NCI-H2196 (cell line): Measurements from ENCODE around the gene IL1F10.

ENCODE experiments used
- DNase-seq: peaks from one replicate; lab custom pipeline; 2025; ENCODE audit not compliant: unreplicated experiment; lab: John Stamatoyannopoulos, UW

The IL1F10 gene

DNA sequence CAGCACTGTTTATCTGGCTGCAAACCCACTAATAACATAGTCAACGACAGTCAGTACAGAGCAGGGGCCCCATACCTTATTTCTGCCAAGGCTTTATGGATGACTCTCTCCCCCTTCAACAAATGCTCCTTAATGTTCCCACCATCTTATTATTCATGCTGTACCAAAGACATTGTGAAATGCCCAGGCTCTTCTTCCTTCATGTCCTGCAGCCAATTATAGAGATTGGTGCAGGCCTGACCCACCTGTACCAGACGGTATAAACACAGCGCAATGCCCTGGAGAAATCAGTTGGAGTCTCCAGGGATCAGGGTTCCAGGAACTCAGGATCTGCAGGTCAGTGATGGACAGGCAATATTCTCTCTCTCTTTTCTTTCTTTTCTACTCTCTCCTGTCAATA lies at the start of gene IL1F10:
Gene IL1F10, plus strand, starts transcription at position 290 of the 400 bp plus-strand sequence. CDS start 4,769 bp downstream, outside the sequence.
- no peak for DNase-seq

GRCh38 chr2:113018509-113018908 lies 49.3 kb upstream of the IL1F10 start:
- no peak for DNase-seq

GRCh38 chr2:113021312-113021711 lies 46.5 kb upstream of the IL1F10 start:
- no peak for DNase-seq

DNA sequence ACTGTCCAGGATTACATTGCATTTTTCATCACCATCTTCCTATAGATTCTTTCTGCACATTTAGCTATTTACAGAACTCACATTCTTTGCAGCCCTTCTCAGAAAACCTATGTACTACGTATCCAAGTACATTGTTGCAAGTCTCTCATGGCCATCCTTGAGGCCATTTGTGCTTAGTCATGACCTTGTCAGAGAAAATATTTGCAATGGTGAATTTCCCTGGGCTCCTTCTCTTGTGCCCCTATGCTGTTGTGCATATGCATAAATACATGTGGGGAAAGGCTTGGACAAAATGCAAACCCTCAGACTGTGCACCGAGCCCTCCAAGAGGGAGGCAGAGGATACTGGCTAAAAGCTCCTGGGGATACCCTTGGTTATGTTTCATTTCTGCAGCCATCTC lies 43.0 kb upstream of the IL1F10 start:
- no peak for DNase-seq

DNA sequence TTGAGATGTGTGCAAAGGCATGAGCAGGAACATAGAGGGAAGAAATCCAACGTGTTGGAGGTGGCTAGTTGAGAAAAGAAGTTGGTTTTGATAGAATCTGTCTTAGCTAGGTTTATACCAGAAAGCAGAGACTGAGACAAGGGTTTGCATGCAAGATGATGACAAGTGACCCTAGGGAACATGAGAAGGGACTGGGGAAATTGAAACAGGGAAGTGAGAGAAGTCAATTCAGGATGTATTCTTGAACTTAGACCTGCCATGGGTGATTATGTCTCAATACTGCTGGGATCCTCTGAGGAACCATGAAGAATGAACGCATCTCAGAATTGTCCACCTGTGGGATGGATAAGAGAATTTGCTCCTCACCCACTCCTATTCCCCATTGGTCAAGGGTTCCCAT lies 42.0 kb upstream of the IL1F10 start:
- DNase-seq = no peak

- no peak for DNase-seq
These were observed 40.1 kb upstream of the IL1F10 start for GRCh38 chr2:113027691-113028090.

DNA sequence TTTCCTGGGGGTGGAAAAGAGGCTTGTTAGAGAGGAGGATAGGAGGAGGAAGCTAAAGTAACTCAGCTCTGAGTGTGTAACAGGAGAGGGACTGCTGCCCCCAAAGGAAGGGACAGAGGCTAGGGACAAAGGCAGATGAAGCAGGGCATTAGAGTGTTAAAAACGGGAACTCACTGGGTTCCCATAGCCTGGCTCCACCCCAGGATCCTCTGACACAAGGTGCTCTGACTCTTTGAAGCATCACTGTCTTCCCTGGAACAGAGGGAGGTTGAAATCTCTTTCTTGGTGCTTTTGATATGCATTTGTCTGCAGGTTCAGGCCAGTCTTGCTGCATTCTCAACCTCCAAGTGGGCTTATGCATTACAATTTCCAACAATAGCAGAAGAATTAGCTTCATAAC lies 39.7 kb upstream of the IL1F10 start:
- no peak for DNase-seq

GRCh38 chr2:113032737-113033136 lies 35.0 kb upstream of the IL1F10 start:
- no peak for DNase-seq

DNA sequence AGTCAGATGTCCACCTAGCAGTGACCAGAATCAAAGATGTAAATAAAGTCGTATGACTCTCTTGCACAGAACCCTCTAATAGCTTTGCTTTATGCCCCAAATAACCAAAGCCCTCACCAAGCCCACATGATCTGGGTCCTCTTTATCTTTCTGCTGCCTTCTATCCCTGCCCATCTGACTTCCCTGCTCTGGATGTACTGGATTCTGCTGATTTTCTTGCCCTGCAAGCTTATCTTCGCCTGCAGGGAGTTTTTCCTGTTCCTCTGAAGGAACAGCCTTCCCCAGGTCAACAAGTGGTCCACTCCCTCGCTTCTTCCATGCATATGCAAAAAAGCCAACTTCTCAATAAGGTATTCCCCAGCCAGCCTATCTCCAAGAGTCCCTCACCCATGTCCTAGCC lies 33.8 kb upstream of the IL1F10 start:
- no peak for DNase-seq

DNA sequence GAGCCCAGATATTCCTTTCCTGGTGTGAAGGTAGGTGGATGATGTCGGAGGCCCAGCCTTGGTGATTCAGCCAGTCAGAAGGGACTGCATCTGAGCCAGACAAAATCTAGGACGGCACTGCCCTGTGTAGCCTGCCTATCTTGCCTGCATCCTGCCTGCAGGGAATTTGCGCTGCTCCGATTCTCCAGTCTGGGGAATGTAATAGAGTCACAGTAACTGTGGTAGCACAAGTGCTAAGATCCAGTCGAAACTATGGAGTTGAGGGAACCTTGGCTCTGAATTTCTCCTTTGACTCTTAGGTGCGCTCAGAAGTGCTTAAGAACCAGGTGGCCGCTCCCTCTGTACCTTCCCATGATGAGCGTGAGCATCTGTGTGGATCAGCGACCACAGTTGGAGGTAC lies 31.0 kb upstream of the IL1F10 start:
- no peak for DNase-seq

DNA sequence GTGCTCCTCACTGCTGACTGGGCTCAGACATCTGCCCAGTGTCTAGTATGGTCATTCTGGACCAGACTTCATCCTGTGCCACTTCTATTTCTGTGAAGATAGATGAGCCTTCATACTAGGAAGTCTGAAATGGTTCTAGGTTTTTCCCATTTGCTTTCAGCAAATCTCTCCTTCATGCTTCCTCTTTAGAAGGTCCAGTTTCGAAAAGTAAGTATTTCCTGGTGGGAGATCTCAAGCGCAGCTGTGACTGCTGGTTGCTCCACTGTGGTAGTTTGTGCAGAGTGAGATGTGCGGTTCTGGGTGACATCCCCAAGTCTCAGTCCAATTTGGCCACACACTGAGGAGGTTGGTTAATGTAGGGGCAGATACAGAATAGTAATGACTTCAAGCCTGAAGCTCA lies 29.5 kb upstream of the IL1F10 start:
- DNase-seq = no peak

DNA sequence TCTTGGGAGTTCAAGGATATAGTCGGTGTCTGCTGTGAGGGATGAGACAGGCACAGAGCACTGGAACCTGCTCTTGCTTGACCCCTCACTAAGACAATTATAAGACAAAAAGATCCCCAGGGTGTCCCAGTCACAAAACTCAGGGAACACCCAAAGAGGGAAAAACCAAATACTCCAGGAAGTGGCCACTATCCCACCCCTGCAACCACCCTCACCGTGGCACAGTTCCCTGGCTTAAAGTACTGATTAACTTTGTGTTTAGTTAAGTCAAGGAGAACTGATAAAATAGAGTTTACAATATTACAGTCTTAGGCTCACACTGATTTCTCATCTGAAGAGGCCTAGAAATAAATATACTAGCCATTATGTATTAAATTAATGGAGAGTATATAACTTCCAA lies 28.6 kb upstream of the IL1F10 start:
- no peak for DNase-seq

DNA sequence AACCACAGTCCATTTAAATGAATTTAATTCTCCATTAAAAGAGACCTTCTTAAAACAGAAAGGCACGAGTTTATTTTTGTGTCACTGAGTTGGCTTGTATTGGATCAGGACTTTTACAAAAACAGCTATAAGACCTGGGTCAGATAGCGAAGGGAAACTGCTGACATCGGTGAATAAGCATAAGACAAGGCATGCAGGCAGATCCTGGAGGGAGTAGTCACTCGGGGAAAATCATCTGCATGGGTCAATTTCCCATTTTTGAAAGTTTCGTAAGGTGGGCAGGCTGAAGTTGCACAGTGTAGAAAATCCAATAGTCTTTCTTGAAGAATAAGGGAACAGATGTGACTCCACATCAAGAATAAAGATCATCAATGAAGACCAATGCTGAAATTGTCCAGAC lies 28.1 kb upstream of the IL1F10 start:
- no peak for DNase-seq

DNA sequence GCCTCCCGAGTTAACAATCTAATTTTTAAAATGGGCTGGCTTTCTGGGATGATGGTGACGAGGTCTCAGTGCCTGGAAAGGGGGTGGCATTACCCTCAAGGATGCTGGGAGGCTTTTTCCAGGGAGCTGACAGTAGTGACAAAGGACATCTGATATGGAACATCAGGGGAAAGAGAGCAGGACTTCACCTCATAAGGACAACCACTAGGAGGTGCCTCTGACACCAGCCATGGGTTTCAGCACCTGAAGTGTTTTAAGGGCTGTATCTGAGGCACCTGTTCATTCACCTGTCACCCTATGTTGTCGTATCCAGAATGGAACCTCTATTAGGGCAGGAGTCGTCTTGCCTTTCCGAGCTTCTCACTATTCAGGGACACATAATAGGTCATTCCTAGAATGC lies 25.9 kb upstream of the IL1F10 start:
- no peak for DNase-seq

DNA sequence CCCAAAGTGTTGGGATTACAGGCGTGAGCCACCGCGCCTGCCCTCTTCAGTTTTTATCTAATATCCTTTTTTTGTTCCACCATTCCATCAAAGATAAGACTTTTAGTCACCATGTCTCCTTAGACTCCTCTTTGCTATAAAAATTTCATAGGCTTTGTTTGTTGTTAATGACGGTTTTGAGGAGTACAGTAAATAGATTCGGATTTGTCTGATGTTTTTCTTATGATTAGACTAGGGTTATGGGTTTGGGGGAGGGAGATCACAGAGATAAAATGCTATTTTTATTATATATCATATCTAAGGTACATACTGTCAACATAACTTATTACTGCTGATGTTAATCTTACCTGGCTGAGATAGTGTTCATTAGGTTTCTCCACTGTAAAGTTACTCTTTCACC lies 21.3 kb upstream of the IL1F10 start:
- no peak for DNase-seq

GRCh38 chr2:113050921-113051895 lies 16.6 kb upstream of the IL1F10 start:
- no peak for DNase-seq

DNA sequence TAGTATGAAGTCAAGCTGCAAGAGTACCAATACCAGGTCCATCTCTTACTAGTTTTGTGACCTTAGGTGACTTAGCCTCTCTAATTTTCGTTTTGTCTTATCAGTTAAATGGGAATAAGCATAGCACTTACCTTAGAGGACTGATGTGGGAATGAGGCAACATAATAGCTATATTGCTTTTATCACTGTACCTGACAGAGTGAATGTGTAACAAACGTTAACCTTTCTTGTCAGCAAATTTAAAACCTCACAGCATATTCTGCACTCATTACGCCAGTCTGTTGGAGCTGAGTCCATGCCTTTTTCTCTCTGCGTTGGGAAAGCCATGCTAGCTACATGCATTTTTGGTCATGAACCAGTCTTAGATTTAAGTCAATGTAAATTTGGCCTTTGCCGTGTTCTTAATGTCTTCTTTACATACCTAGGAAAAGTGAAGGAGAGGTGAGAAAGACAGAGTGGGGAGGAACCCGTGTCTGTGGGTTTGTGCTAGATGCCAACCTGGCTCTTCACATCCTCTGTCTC lies 15.3 kb upstream of the IL1F10 start, which contains the start of gene IL36B:
Gene IL36B, minus strand, starts transcription at position 472 of the 522 bp plus-strand sequence.
- DNase-seq = no peak

GRCh38 chr2:113053666-113054065 lies 14.1 kb upstream of the IL1F10 start:
- no peak for DNase-seq

- DNase-seq = no peak
These were observed 13.7 kb upstream of the IL1F10 start for GRCh38 chr2:113054066-113054465.

GRCh38 chr2:113056521-113056920 lies 11.2 kb upstream of the IL1F10 start:
- DNase-seq = no peak

DNA sequence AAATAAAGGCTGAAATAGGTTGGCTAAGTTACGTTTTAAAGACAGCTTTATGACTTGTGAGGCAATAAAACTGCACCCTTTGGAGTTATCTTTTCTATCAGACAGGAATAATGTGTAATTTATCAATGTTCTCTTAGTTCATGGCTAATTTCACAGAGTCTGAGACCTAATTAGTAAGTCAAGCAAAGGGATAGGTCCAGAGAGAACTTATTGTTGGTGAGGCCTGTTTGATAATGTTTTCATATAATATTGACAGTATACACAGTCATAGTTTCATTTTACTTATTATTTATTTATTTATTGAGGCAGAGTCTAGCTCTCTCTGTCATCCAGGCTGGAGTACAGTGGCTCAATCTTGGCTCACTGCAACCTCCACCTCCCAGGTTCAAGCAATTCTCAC lies 10.7 kb upstream of the IL1F10 start:
- no peak for DNase-seq

DNA sequence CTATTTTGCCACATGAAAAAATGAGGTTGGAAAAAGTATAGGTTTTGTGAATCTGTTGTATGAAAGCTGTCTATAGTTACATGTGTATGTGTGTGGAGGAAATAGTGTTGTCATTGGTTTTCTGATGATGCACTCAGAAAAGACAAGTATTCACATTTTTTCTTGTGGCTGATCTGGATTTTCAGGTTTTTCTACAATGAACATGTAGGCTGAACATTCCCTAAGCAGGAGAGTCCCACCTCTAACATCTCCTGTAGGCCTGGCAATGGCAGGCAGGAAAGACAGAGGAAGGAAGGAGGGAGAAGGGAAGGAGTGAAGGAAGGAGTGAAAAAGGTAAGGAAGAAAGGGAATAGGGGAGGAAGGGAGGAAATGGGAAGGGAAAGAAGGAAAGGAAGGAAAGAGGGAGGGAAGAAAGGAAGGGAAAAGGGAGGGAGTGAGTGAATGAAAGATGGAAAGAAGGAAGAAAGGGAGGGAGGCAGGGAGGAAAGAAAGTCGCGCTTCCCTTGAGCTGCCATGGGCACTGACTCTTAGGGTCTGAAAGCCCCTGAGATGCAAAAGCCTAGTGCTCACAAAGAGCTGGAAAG lies 9.3 kb upstream of the IL1F10 start:
- no peak for DNase-seq
